ENCODE data around the gene FRMPD2. TPM values are rescaled to one million over a fixed set of nuclear protein-coding genes. Genes with fewer than 3 reads are reported as not detected.

FRMPD2 gene
- total and polyA plus RNA-seq, 2 of the 4 experiments (the other 2 are of a cell fraction), result 0.18 TPM; not detected in 1

DNA sequence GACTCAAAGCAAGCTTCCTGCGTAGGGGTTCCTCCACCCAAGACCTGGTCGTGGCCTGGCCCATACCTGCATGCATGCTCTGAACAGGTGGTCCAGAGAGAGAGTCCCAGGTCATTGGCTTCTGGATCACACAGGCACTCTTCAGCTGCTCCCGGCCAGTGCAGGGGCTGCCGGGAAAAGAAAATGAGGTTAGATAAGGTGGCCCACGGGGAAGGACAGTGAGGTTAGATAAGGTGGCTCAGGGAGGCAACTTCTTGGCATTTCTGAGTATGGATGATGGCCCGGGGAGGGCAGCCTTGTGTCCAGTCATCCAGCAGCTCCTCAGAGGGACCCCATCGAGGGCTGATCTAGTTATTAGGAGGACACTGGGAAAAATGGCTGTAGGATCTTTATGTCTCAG, 87.4 kb downstream of the FRMPD2 start:
- Histone ChIP-seq H4K91ac (ENCODE audit: insufficient read depth, low read depth, low read length) (no peak overlapping the region), H2AK5ac (ENCODE audit: low read depth, low read length) (no peak overlapping the region), H2BK5ac (ENCODE audit: low read depth, low read length, poor library complexity, severe bottlenecking) (no peak overlapping the region), H3K4me1 (ENCODE audit: control insufficient read depth, insufficient read depth, low read length) (no peaks in the 10 kb centered on the region), H3K4me2 (ENCODE audit: low read depth, low read length) (no peak overlapping the region), H3K9ac (ENCODE audit: low read depth, low read length) (no peak overlapping the region), H3K4me3 (ENCODE audit: insufficient read depth, low read depth, low read length) (no peak overlapping the region), H4K20me1 (ENCODE audit: insufficient read depth, low read length) (no peaks in the 10 kb centered on the region), H4K5ac (ENCODE audit: low read depth, low read length) (no peak overlapping the region), H2AK9ac (replicated peaks; ENCODE audit: low read depth, low read length, poor library complexity) (no peak overlapping the region), H4K8ac (ENCODE audit: low read depth in 2 of 2, low read length in 2 of 2) (no peak overlapping the region), H2BK15ac (ENCODE audit: low read depth, low read length) (no peak overlapping the region), H3K9me3 (ENCODE audit: control insufficient read depth, insufficient read depth, low read length) (no peaks in the 10 kb centered on the region), H2BK120ac (ENCODE audit: low read depth, low read length) (no peak overlapping the region), H2AFZ (replicated peaks; ENCODE audit: low read length, poor library complexity) (no peak overlapping the region), H3K9me1 (ENCODE audit: insufficient read depth, low read length) (no peaks in the 10 kb centered on the region), H3K27me3 (ENCODE audit: control insufficient read depth, insufficient read depth, low read length) (peaks cover 27% of the 10 kb centered on the region), H3K79me1 (ENCODE audit: low read depth in 1 of 2, low read length in 2 of 2) (no peaks in the 10 kb centered on the region), H3K23ac (ENCODE audit: low read depth, low read length) (no peak overlapping the region), H2BK20ac (ENCODE audit: low read depth, low read length) (no peak overlapping the region), H3K18ac (ENCODE audit: low read depth, low read length) (no peak overlapping the region), H3K56ac (ENCODE audit: extremely low read depth, insufficient read depth, low read length) (no peak overlapping the region), H3K27ac (ENCODE audit: insufficient read depth, low read length) (no peak overlapping the region), H3K14ac (replicated peaks; ENCODE audit: low read depth, low read length) (no peak overlapping the region), H3K4ac (ENCODE audit: low read depth, low read length) (no peak overlapping the region), H3K36me3 (ENCODE audit: control insufficient read depth, insufficient read depth, low read length) (no peaks in the 10 kb centered on the region)
- dilution Hi-C loops (cut with HindIII; ENCODE audit: low sequenced_read_pairs, unreplicated experiment) (no loop called here), in situ Hi-C loops (cut with MboI; ENCODE audit: low sequenced_read_pairs) (no loop called here), intact Hi-C loops (cut with micrococcal nuclease) (no loop called here)
- no peak for ATAC-seq (ENCODE audit: low read depth)
- WGBS, 2 experiments (ENCODE audit: extremely low coverage in 2 of 2, insufficient read length in 1 of 2), result 67% methylated on average over 3 of the region's 7 CpGs; no CpG with 5 or more reads in 1 of the 2 experiments
- DNase-seq, result no peak
- ChIA-PET POLR2A (ENCODE audit: unreplicated experiment) (no interaction called here), CTCF (no interaction called here)
- no TSS peak for BruUV-seq (replicated peaks)
- TF ChIP-seq, protein P1, sequence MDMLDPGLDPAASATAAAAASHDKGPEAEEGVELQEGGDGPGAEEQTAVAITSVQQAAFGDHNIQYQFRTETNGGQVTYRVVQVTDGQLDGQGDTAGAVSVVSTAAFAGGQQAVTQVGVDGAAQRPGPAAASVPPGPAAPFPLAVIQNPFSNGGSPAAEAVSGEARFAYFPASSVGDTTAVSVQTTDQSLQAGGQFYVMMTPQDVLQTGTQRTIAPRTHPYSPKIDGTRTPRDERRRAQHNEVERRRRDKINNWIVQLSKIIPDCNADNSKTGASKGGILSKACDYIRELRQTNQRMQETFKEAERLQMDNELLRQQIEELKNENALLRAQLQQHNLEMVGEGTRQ (IDR thresholded peaks at IDR 0.05; ENCODE audit: low read depth, low read length), result no peak
- TF ChIP-seq ELK1 (IDR thresholded peaks at IDR 0.05; ENCODE audit: borderline replicate concordance, low read depth, low read length) (no peak), RCOR1 (IDR thresholded peaks at IDR 0.05; ENCODE audit: insufficient replicate concordance, low read length) (no peak), MXI1 (IDR thresholded peaks at IDR 0.05; ENCODE audit: borderline replicate concordance, low read depth, low read length) (no peak), POLR2A (IDR thresholded peaks at IDR 0.05; ENCODE audit: low read depth, low read length) (no peak), SMC3 (IDR thresholded peaks at IDR 0.05; ENCODE audit: low read depth, low read length) (no peak), NFE2L2 (IDR thresholded peaks at IDR 0.05; ENCODE audit: low read depth, low read length) (no peak), RAD21 (IDR thresholded peaks at IDR 0.05; ENCODE audit: low read length) (no peak), MAZ (IDR thresholded peaks at IDR 0.05; ENCODE audit: borderline replicate concordance, low read depth, low read length) (no peak)
